G401.6 (cell line): ENCODE measurements around the gene CCDC9B.

ENCODE experiments used
- FAIRE-seq: peaks from 2 replicates; lab custom pipeline; 2012; peaks lifted over from hg19 to GRCh38; lab: Jason Lieb, UNC

CCDC9B gene

DNA sequence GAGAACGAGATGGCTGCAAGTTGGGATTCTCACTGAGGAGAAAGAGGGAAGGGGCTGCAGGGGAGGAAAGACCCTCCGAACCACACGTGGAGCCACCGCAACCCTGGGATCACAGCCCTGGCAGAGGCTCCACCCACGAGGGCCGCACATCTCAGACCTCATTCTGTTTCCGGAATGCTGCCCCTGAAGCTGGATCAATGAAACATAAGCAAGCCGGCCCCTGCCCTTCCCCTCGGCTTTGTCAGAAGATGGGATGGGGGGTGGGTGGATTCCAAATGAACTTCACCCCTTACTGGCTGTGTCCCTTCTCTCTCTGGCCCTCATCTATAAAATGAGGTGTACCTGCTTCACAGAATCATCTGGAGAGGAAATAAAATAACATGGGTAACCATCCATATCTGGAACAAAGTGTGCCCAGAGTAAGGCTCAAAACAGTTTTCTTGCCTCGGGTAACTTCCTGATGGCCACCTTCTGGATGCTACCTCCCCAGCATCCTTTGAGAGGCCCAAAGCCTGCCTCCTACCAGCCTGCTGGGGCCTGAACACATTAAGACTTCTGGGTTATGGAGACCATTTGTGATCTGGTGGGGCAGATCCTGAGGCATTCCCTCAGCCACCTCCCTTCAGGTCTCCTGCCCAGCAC is 4.6 kb upstream of the CCDC9B start:
- FAIRE-seq = no peak

DNA sequence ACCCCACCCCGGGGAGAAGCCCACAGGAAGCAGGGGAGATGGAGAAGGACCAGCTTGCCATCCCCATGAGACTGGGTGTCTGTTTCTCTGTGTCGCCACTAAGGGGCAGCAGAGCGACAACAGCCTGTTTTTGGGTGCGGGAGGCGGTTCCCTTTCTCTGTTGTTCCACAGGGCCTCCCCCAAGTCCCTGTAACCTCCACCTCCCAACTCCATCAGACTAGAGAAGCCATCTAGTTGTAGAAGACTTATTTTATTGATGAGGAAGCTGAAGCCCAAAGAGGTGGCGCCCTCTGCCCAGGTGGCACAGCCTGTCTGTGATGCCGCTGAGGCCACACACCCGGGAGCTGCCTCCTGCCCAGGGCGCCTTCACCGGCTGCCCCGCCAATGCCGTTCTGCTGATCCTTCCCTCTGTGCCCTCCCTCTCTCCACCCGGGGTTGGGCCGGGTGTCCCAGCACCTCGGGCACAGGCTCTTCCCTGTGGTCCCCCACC is 3.9 kb upstream of the CCDC9B start:
- FAIRE-seq = peak; percentile 41

- FAIRE-seq = no peak
Observed at GRCh38 chr15:40344217-40344616, 3.5 kb upstream of the CCDC9B start.

- FAIRE-seq = no peak
Observed at GRCh38 chr15:40343512-40343911, 2.8 kb upstream of the CCDC9B start.

GRCh38 chr15:40342416-40343320 is 1.9 kb upstream of the CCDC9B start:
- no peak for FAIRE-seq

DNA sequence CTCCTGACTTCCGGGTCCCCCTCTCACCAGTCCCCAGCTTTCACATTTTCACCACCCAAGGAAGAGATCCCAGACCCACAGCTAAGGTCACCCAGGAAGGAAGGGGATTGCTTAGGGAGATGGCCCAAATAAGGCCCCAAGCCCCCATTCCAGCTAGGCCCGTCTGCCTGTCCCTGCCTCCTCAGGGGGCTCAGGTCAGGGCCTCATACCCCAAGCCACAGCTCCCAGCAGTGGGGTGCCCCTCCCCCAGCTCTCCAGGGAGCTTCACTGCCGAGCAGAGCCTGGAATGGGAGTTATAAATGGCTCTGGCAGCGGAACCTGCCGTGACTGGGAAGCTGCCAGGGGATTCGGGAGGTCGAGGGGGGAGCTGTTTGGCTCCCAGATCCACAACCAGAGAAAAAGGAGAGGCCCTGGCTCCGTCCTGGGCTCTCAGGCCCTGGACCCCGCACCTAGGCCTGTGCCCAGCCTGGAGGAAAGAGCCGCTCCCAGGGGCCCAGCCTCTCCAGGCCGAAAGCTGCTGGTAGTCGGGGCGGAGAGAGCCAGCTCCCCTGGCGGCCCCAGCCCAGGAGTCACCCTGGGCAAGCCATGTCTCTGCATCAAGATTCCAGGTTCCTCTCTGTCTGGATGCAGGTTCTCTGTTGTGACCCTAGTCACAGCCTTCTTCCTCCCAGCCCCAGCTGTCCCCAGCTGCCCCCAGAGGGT is 550 bp downstream of the CCDC9B start:
- no peak for FAIRE-seq

DNA sequence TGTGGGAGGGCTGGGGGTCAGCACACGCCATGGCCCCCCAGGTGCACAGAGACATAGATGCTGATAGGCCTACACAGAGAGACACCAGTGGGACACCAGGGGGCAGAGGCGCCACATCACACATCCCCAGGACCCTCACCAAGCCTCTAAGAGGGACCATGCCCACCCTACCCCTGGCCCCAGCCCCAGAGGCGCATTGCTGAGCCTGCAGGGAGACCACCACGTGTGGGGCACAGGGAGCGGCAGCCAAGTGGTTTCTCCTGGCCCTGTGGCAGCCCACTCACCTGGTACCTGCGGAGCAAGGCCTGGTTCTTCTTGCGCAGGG is 1.2 kb downstream of the CCDC9B start:
- FAIRE-seq = no peak

DNA sequence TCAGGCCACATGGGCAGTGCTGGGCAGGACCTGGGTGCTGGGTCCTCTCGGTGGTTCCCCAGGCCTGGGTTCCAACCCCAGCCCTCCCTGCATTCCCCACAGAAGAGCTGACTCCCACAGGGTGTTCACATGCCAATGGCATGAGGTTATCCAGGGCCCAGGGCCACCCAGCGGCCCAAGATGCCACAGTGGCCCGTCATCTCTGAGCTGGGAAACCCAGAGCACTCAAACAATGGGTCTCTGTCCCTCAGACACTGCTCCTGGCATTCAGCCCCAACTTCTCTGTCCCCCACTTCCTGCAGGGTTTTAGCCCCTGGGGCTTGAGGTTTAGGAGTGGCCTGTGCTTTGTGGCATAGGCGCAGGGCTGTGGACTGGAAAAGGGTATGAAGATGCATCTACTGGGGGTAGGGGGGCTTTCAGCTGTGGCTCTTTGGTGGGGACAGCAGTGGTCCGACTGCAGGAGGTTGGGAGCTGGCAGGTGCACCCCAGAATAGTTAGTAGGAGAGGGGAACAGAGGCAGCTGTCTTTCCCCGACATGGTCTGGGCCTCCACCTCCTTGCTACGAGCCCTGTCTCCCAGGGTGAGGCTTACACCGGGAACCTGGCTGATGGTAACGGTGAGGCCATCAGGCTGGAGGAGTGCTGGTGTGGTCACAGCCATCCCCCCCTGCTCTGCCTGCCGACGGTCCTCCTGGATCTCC is 1.7 kb downstream of the CCDC9B start:
- FAIRE-seq = no peak

GRCh38 chr15:40338041-40338657 is 2.6 kb downstream of the CCDC9B start:
- peak; percentile 89 for FAIRE-seq

DNA sequence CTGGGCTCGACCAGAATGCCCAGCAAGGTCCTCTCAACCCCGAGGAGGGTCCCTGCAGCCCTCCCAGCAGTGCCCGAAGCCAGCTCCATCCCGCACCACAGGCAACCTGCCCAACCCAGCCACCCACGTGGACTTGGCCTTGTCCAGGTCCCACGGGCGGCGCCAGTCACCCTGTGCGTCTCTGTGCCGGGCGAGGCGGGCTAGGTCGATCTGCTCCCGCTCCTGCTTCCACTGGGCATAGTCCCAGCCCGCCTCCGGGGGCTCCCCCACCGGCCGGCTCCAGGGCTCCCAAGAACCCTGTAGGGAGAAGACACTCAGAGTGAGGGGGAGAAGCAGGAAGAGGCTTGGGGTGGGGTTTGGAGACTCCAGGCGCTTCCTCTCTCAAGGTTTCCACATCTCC is 3.1 kb downstream of the CCDC9B start:
- FAIRE-seq = no peak

DNA sequence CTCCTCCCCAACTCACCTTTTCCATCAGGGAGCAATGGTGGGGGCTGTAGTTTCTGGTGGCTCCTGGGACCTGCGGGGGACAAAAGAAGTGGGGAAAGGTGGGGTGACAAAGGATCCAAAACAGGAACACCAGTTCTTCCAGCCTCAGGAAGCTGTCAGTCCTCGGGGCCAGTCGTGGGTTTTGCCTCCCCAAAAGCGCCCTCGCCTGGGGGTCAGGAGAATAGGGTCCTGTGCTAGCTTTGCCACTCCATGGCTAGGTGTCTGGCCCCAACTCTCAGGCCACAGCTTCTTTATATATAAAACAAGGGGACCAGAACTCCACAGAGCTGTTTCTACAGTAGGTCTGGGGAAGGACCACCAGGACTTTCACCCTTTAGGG is 4.0 kb downstream of the CCDC9B start:
- peak; percentile 28 for FAIRE-seq

- FAIRE-seq = no peak
Observed at GRCh38 chr15:40335938-40336743, 4.6 kb downstream of the CCDC9B start.

DNA sequence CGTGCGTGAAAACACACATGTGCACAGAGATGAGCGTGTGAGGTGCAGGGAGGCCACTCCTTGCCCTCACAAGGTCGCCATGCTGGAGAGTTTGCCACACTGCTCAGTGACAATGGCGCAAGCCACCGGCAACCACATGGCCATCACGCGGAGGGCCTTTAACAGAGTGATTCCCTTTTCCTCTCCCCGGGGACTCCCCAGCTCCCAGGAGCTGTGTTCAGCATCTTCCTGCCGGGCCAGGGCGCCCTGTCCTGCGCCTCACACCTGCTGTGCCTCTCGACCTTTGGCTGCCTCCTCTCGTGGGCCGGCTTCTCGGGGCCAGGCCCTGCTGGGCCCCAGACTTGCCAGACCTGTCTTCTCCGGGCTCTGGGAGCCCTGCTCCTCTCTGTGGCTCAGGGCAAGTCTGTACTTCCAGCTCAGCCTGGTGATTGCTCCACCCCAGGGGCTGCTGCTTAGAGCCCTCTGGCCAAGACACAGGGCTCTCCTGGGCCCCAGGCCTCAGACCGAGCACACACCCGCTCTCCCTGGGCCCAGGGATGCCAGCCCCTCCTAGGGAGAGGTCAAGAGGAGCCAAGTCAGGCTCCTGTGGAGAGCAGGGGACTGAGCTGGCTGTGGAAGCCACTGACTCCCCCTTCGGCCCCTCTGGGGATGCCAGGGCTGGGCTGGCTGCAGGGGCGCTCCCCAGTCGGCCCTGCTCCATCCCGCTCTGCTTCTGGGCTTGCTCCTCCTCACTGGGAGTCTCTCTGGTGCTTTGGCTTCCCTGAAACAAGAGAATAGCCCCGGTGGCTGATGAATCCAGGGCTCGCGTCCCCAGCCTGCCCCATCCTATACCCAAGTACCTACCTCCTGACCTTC is 5.6 kb downstream of the CCDC9B start:
- FAIRE-seq = no peak

- FAIRE-seq = no peak
Observed at GRCh38 chr15:40334541-40334940, 6.2 kb downstream of the CCDC9B start.

DNA sequence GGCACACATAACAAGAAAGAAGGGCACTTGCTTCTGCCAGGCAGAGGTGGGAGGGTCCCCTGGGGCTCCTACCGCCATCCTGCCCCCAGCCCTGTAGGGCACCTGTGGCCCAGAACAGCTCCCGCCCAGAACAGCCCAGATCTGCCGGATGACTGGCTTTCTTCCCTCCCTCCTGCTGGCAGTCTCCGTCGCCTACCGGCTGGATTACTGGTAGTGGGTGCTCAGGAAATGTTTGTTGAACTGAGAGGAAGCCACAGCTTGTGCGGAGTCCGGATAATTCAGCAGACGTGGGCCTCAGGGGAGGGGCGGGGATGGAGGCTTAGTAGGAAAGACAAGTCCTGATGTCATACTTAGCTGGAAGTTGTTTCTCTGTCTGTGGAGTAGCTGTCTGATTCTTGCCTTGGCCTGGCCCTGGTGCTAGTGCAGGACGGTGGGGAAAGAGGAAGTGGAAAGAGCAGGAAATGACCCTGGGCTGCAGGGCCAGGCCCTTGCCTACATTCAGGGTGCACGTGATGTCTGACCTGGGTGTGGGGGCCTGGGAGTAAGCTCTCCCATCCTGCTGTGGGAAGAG is 6.7 kb downstream of the CCDC9B start:
- no peak for FAIRE-seq

DNA sequence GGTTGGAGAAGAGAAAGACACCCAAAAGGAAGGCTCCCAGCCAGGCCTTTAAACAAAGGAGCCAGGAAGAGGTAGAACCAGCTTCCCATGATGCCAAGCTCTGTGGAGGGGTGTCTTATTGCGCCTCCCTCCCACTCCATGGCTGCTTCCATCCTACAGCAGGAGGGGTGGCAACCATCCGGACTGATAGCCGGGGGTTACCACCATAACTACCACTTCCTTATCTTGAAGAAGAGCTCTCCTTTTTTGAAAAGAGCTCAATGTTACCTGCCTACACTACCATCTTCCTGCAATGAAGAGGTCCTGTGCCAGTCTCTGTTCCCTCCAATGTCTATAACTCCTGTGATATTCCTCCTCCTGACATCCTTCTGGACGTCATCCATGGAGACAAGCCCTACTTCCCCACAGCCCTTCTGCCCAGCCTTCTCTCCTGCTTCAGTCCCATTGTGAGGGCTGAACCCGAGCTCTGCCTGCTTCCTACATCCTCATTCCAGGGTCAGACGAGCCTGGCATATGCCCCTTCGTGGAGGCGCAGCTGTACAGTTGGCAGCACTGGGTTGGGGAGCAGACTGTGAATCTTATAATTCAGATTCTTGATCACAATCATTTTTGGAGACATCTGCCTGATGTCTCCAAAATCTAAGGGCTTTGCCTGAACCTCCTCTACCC is 8.5 kb downstream of the CCDC9B start:
- FAIRE-seq = no peak

DNA sequence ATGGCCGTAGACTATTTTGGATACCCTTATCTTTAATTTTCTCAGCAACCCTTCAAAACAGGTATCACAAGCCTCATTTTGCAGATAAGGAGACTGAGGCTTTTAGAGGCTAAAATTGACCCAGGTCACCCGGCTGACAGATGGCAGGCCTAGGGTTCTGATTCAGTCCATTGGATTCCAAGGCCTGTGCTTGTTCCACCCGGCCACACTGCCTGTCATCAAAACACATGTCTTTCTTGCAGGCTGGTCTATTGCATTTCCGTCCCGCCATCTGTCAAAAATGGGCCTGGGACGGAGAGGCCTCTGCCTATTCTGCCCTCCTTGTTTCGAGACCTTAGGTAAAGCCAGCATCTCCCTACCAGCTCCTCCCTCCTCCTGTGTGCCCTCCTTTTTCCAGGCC is 9.1 kb downstream of the CCDC9B start:
- FAIRE-seq = no peak

DNA sequence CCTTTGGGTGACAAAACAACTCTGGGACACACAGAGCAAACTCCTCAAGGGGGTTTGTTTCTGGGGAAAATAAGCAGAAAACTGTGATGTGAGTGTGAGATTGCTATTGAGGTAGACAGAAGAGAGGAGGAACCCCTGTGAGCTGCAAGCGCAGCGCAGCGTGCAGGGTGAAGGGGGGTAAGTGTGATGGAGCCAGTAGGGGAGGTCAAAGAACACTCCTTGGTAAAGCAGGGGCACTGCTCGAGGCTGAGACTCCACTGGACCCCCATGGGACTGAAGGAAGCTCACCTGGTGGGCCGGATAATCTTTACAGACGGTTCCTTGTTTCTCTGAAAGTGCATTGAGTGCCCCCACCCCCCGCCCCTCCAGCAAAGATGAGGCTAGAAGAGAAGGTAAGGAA is 9.7 kb downstream of the CCDC9B start:
- FAIRE-seq = no peak

DNA sequence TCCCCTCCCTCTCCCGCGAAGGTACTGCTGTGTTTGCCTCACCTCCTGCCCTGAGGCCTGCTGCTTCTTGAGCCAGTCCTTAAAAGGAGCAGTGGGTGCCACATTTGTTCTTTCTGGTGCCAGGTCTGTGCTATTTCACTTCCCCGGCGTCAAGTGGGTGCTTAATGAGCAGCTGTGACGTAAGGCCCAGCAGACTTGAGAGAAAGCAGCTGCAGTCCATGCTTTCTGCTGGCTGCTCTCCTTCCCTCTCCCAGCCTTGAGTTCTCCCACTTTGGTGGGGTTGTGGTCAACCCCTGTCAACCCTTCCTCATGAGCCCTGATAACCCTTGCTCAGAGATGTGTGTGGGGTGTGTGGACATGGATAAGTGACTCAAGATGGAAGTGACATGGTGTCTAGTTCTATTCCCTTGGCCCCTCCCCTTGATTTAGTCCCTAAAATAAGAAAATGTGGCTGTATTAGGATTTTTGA is 10.3 kb downstream of the CCDC9B start:
- FAIRE-seq = no peak
